Endometrial microvascular endothelial cells (primary cell): ENCODE data around the gene UGT1A3. TPM values are rescaled to one million over a fixed set of nuclear protein-coding genes. Genes with fewer than 3 reads are reported as not detected.

Experiments used
- in situ Hi-C: cut with HindIII; loops from 2 replicates; pipeline ENCODE4 v1.10.0; 2017; ENCODE audit warnings: low sequenced_read_pairs, low pct_unique_long_range_greater_than_20kb; ENCODE audit errors: inconsistent ontology term
- total RNA-seq: library from RNA; depleted of rRNA; stranded (reverse); fragments of >200 nt; gene quantifications from one replicate; pipeline ENCODE4 v1.2.3, GENCODE V29; 2015; ENCODE audit errors: inconsistent ontology term

The UGT1A3 gene
- total RNA-seq, 1 donor from 2014 or later = not detected

GRCh38 chr2:233822101-233822771, 93.4 kb downstream of the UGT1A3 start:
- in situ Hi-C loops = no loop called here

Other genes with a start within 250 kb of the UGT1A3 start
- 22.3 TPM for gene USP40, start 162.3 kb upstream of the UGT1A3 start, total RNA-seq
- gene UGT1A8, start 111.4 kb upstream of the UGT1A3 start, total RNA-seq = not detected
- gene UGT1A10, start 92.6 kb upstream of the UGT1A3 start, total RNA-seq = not detected
- not detected for gene UGT1A9, start 57.1 kb upstream of the UGT1A3 start, total RNA-seq
- gene UGT1A7, start 47.1 kb upstream of the UGT1A3 start, total RNA-seq = not detected
- gene UGT1A6, start 36.2 kb upstream of the UGT1A3 start, total RNA-seq = not detected
- gene UGT1A5, start 16.1 kb upstream of the UGT1A3 start, total RNA-seq = not detected
- gene UGT1A4, start 10.3 kb upstream of the UGT1A3 start, total RNA-seq = not detected
- not detected for gene UGT1A1, start 31.2 kb downstream of the UGT1A3 start, total RNA-seq
- gene MROH2A, start 49.3 kb downstream of the UGT1A3 start, total RNA-seq = not detected
- gene HJURP, start 125.5 kb downstream of the UGT1A3 start, total RNA-seq = 69.5 TPM
- not detected for gene TRPM8, start 188.3 kb downstream of the UGT1A3 start, total RNA-seq